Activated CD4-positive, alpha-beta memory T cell treated with anti-CD3 and anti-CD28 coated beads, Interleukin-2, amount 10 ng/mL, durations not matched to agents 7 days and 5 days (primary cell): Measurements from ENCODE around the gene AGAP1. TPM values are rescaled to one million over a fixed set of nuclear protein-coding genes. Genes with fewer than 3 reads are reported as not detected.

Experiments
- CTCF ChIA-PET: fragments of 350-600 bp; sonication (Branson Sonifier 250); formaldehyde crosslinking; loops from one replicate; lab custom pipeline; 2021; ENCODE audit warnings: antibody characterized with exemption, inconsistent platforms; lab: Charles Lee
- POLR2A ChIA-PET: fragments of 350-600 bp; sonication (Branson Sonifier 250); formaldehyde crosslinking; loops from one replicate; lab custom pipeline; 2021; ENCODE audit warnings: antibody characterized with exemption; lab: Charles Lee
- DNase-seq: peaks from one replicate; pipeline ENCODE4 v3.0.0-alpha.2; 2020
- H3K27ac Mint-ChIP-seq: one replicate; pipeline ENCODE4 v1.8.0; 2021; ENCODE audit warnings: mild to moderate bottlenecking, mixed read lengths
- H3K27me3 Mint-ChIP-seq: one replicate; pipeline ENCODE4 v1.8.0; 2021; ENCODE audit warnings: mixed read lengths
- H3K36me3 Mint-ChIP-seq: one replicate; pipeline ENCODE4 v1.8.0; 2021; ENCODE audit warnings: low read depth, mixed read lengths
- H3K4me1 Mint-ChIP-seq: one replicate; pipeline ENCODE4 v1.8.0; 2021; ENCODE audit warnings: mixed read lengths
- H3K4me3 Mint-ChIP-seq: one replicate; pipeline ENCODE4 v1.8.0; 2021; ENCODE audit warnings: mild to moderate bottlenecking, mixed read lengths
- H3K9me3 Mint-ChIP-seq: one replicate; pipeline ENCODE4 v1.8.0; 2021; ENCODE audit warnings: mixed read lengths
- total RNA-seq, 2 experiments: library from RNA; stranded (reverse); gene quantifications; one replicate each; pipeline ENCODE4 v1.2.3, GENCODE V29; 2021

Gene AGAP1
- total RNA-seq, 2 experiments from 2014 or later = 1.1 to 1.2 TPM

GRCh38 chr2:235781775-235782174 is 287.9 kb downstream of the AGAP1 start:
- no peak for DNase-seq
- Mint-ChIP-seq H3K4me3 (no peak overlapping the region), H3K9me3 (no peaks in the 10 kb centered on the region), H3K27ac (no peak overlapping the region), H3K4me1 (no peaks in the 10 kb centered on the region), H3K36me3 (no peaks in the 10 kb centered on the region), H3K27me3 (peaks cover 10% of the 10 kb centered on the region)
- ChIA-PET CTCF (interaction anchor here (1.5 to 4.8 kb wide), 3 partner anchors 12 to 399 kb away, joined by 4 to 56 read pairs (median 8); no protein-coding TSS in a partner anchor), POLR2A (no interaction called here)

GRCh38 chr2:235784788-235785187 is 290.9 kb downstream of the AGAP1 start:
- POLR2A ChIA-PET = no interaction called here
- Mint-ChIP-seq H3K9me3 (no peaks in the 10 kb centered on the region), H3K27ac (no peak overlapping the region), H3K36me3 (no peaks in the 10 kb centered on the region), H3K27me3 (peaks cover 10% of the 10 kb centered on the region), H3K4me1 (no peaks in the 10 kb centered on the region), H3K4me3 (no peak overlapping the region)
- no peak for DNase-seq
- CTCF ChIA-PET = no interaction called here

GRCh38 chr2:235789552-235789951 is 295.7 kb downstream of the AGAP1 start:
- H3K27me3 Mint-ChIP-seq = peaks cover 7% of the 10 kb centered on the region
- no peak overlapping the region for H3K27ac Mint-ChIP-seq
- H3K4me3 Mint-ChIP-seq = no peak overlapping the region
- DNase-seq = no peak
- POLR2A ChIA-PET = no interaction called here
- CTCF ChIA-PET = interaction anchor here (0.6 to 1.6 kb wide), 2 partner anchors 10 kb away, joined by 3 to 14 read pairs; no protein-coding TSS in a partner anchor
- no peaks in the 10 kb centered on the region for H3K4me1 Mint-ChIP-seq
- H3K9me3 Mint-ChIP-seq = no peaks in the 10 kb centered on the region
- no peaks in the 10 kb centered on the region for H3K36me3 Mint-ChIP-seq

GRCh38 chr2:235793163-235793752 is 299.4 kb downstream of the AGAP1 start:
- peaks cover 4% of the 10 kb centered on the region for H3K27me3 Mint-ChIP-seq
- no peaks in the 10 kb centered on the region for H3K4me1 Mint-ChIP-seq
- no peak overlapping the region for H3K27ac Mint-ChIP-seq
- no peak for DNase-seq
- H3K4me3 Mint-ChIP-seq = no peak overlapping the region
- no peaks in the 10 kb centered on the region for H3K9me3 Mint-ChIP-seq
- H3K36me3 Mint-ChIP-seq = no peaks in the 10 kb centered on the region
- ChIA-PET CTCF (interaction anchor here (1.3 to 1.8 kb wide), 4 partner anchors 12 to 387 kb away, joined by 4 to 7 read pairs (median 4); no protein-coding TSS in a partner anchor), POLR2A (no interaction called here)

- no peaks in the 10 kb centered on the region for H3K4me1 Mint-ChIP-seq
- DNase-seq = no peak
- H3K27me3 Mint-ChIP-seq = no peaks in the 10 kb centered on the region
- peaks cover 2% of the 10 kb centered on the region for H3K9me3 Mint-ChIP-seq
- ChIA-PET POLR2A (no interaction called here), CTCF (interaction anchor here (0.7 to 0.8 kb wide), 2 partner anchors 9 to 20 kb away, joined by 3 to 4 read pairs; no protein-coding TSS in a partner anchor)
- H3K27ac Mint-ChIP-seq = no peak overlapping the region
- no peak overlapping the region for H3K4me3 Mint-ChIP-seq
- H3K36me3 Mint-ChIP-seq = no peaks in the 10 kb centered on the region
These were observed 305.4 kb downstream of the AGAP1 start for GRCh38 chr2:235799281-235799680.

- H3K4me1 Mint-ChIP-seq = no peaks in the 10 kb centered on the region
- DNase-seq = no peak
- CTCF ChIA-PET = no interaction called here
- H3K36me3 Mint-ChIP-seq = no peaks in the 10 kb centered on the region
- H3K27ac Mint-ChIP-seq = no peak overlapping the region
- no peak overlapping the region for H3K4me3 Mint-ChIP-seq
- H3K27me3 Mint-ChIP-seq = no peaks in the 10 kb centered on the region
- peaks cover 2% of the 10 kb centered on the region for H3K9me3 Mint-ChIP-seq
- POLR2A ChIA-PET = no interaction called here
These were observed 308.7 kb downstream of the AGAP1 start for GRCh38 chr2:235802542-235802941.

GRCh38 chr2:235803028-235803427 is 309.2 kb downstream of the AGAP1 start:
- POLR2A ChIA-PET = no interaction called here
- DNase-seq = no peak
- H3K4me1 Mint-ChIP-seq = no peaks in the 10 kb centered on the region
- H3K9me3 Mint-ChIP-seq = peaks cover 2% of the 10 kb centered on the region
- no peaks in the 10 kb centered on the region for H3K27me3 Mint-ChIP-seq
- H3K27ac Mint-ChIP-seq = no peak overlapping the region
- no peaks in the 10 kb centered on the region for H3K36me3 Mint-ChIP-seq
- CTCF ChIA-PET = no interaction called here
- no peak overlapping the region for H3K4me3 Mint-ChIP-seq

GRCh38 chr2:235804676-235805075 is 310.8 kb downstream of the AGAP1 start:
- H3K36me3 Mint-ChIP-seq = no peaks in the 10 kb centered on the region
- POLR2A ChIA-PET = no interaction called here
- H3K4me3 Mint-ChIP-seq = no peak overlapping the region
- H3K4me1 Mint-ChIP-seq = no peaks in the 10 kb centered on the region
- DNase-seq = no peak
- CTCF ChIA-PET = no interaction called here
- H3K27ac Mint-ChIP-seq = no peak overlapping the region
- H3K9me3 Mint-ChIP-seq = peaks cover 2% of the 10 kb centered on the region
- no peaks in the 10 kb centered on the region for H3K27me3 Mint-ChIP-seq

- Mint-ChIP-seq H3K27me3 (no peaks in the 10 kb centered on the region), H3K4me1 (no peaks in the 10 kb centered on the region), H3K36me3 (no peaks in the 10 kb centered on the region), H3K27ac (no peak overlapping the region), H3K9me3 (peaks cover 2% of the 10 kb centered on the region), H3K4me3 (no peak overlapping the region)
- CTCF ChIA-PET = interaction anchor here (0.9 kb wide), 1 partner anchor 28 kb away, joined by 4 read pairs; no protein-coding TSS in a partner anchor
- POLR2A ChIA-PET = no interaction called here
- DNase-seq = no peak
These were observed 313.3 kb downstream of the AGAP1 start for GRCh38 chr2:235806986-235807750.

- Mint-ChIP-seq H3K4me3 (no peak overlapping the region), H3K27me3 (no peaks in the 10 kb centered on the region), H3K4me1 (no peaks in the 10 kb centered on the region), H3K36me3 (no peaks in the 10 kb centered on the region), H3K27ac (no peak overlapping the region), H3K9me3 (peaks cover 2% of the 10 kb centered on the region)
- POLR2A ChIA-PET = no interaction called here
- no peak for DNase-seq
- CTCF ChIA-PET = no interaction called here
These were observed 314.5 kb downstream of the AGAP1 start for GRCh38 chr2:235808366-235808765.

- no peak for DNase-seq
- Mint-ChIP-seq H3K4me3 (no peak overlapping the region), H3K27ac (no peak overlapping the region), H3K27me3 (no peaks in the 10 kb centered on the region), H3K36me3 (no peaks in the 10 kb centered on the region), H3K4me1 (no peaks in the 10 kb centered on the region), H3K9me3 (no peaks in the 10 kb centered on the region)
- POLR2A ChIA-PET = no interaction called here
- CTCF ChIA-PET = no interaction called here
These were observed 316.4 kb downstream of the AGAP1 start for GRCh38 chr2:235810252-235810651.

GRCh38 chr2:235810846-235811245 is 317.0 kb downstream of the AGAP1 start:
- H3K27ac Mint-ChIP-seq = no peak overlapping the region
- H3K4me1 Mint-ChIP-seq = no peaks in the 10 kb centered on the region
- no peak overlapping the region for H3K4me3 Mint-ChIP-seq
- H3K9me3 Mint-ChIP-seq = no peaks in the 10 kb centered on the region
- no peak for DNase-seq
- no peaks in the 10 kb centered on the region for H3K36me3 Mint-ChIP-seq
- POLR2A ChIA-PET = no interaction called here
- H3K27me3 Mint-ChIP-seq = no peaks in the 10 kb centered on the region
- CTCF ChIA-PET = no interaction called here

- no peaks in the 10 kb centered on the region for H3K4me1 Mint-ChIP-seq
- H3K4me3 Mint-ChIP-seq = no peak overlapping the region
- ChIA-PET POLR2A (no interaction called here), CTCF (no interaction called here)
- DNase-seq = no peak
- H3K9me3 Mint-ChIP-seq = no peaks in the 10 kb centered on the region
- no peaks in the 10 kb centered on the region for H3K36me3 Mint-ChIP-seq
- H3K27me3 Mint-ChIP-seq = no peaks in the 10 kb centered on the region
- H3K27ac Mint-ChIP-seq = no peak overlapping the region
These were observed 317.8 kb downstream of the AGAP1 start for GRCh38 chr2:235811446-235812184.
